Diencephalon (tissue), 1 donor: Measurements from ENCODE around the gene ZNG1E. TPM values are rescaled to one million over a fixed set of nuclear protein-coding genes. Genes with fewer than 3 reads are reported as not detected.

Source experiments
- total RNA-seq: library from RNA; depleted of rRNA; stranded (reverse); fragments of >200 nt; gene quantifications from one replicate; pipeline ENCODE4 v1.2.3, GENCODE V29; 2014

The ZNG1E gene
- 69.2 TPM for total RNA-seq

GRCh38 chr9:65675589-65676021 lies at the start of gene ZNG1E:
Gene ZNG1E (plus strand): TSS chr9:65675928. CDS start chr9:65675977, 49 bp downstream.

DNA sequence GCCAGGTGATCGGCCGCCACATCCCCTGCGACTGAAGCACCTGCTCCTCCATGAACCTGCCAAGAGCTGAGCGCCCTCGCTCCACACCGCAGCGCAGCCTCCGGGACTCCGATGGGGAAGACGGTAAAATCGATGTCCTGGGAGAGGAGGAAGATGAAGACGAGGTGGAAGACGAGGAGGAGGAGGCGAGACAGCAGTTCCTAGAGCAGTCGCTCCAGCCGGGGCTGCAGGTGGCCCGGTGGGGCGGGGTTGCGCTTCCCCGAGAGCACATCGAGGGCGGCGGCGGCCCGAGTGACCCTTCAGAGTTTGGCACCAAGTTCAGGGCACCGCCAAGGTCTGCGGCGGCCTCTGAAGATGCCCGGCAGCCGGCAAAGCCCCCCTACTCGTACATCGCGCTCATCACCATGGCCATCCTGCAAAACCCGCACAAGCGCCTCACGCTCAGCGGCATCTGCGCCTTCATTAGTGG lies 61.4 kb downstream of the ZNG1E start, which contains the start of gene FOXD4L4:
Gene FOXD4L4, plus strand, starts transcription at position 51 of the 469 bp plus-strand sequence. Its CDS starts 0 bp downstream, at position 51.

Other genes with a start within 250 kb of the ZNG1E start
- gene FOXD4L4, start 61.2 kb downstream of the ZNG1E start, total RNA-seq, result 1.4 TPM